Measurements from ENCODE around the gene DLG2.

DLG2 gene

DNA sequence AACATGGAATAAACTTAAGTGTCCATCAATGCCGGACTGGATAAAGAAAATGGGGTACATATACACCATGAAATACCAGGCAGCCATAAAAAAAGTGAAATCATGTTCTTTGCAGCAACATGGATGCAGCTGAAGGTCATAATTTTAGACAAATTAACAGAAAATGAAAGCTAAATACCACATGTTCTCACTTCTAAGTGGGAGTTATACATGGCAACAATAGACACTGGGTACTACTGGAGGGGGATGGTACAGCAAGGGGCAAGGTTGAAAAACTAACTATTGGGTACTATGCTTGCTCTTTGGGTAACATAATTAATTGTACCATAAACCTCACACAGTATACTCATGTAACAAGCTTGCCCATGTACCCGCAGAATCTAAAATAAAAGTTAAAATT is 851.6 kb downstream of the DLG2 start:
- no peak for DNase-seq (ENCODE audit: low read depth)
- no peak overlapping the region for H3K4me3 ChIP-seq (ENCODE audit: low read length)
- TF ChIP-seq, protein P1, sequence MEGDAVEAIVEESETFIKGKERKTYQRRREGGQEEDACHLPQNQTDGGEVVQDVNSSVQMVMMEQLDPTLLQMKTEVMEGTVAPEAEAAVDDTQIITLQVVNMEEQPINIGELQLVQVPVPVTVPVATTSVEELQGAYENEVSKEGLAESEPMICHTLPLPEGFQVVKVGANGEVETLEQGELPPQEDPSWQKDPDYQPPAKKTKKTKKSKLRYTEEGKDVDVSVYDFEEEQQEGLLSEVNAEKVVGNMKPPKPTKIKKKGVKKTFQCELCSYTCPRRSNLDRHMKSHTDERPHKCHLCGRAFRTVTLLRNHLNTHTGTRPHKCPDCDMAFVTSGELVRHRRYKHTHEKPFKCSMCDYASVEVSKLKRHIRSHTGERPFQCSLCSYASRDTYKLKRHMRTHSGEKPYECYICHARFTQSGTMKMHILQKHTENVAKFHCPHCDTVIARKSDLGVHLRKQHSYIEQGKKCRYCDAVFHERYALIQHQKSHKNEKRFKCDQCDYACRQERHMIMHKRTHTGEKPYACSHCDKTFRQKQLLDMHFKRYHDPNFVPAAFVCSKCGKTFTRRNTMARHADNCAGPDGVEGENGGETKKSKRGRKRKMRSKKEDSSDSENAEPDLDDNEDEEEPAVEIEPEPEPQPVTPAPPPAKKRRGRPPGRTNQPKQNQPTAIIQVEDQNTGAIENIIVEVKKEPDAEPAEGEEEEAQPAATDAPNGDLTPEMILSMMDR (IDR thresholded peaks at IDR 0.05; ENCODE audit: insufficient read depth, low read depth, low read length, missing control alignments) = no peak

DNA sequence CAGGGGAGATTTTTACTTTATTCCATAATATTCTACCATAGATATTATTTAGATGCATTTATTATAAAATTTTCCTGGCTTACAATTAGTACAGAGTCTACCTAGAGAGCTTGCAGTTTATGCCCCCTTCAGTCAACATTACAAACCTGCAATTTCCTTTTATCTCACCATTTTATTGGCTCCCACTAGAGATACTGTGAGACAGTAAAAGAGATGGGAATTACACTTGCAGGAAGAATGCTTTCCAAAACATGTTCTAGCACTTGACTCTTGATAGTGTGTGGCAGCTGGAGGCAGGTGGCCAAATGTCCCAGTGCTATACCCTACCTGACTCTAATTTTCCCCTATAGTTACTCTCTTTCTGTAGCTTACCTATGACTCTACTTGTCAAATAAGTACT is 863.2 kb downstream of the DLG2 start:
- TF ChIP-seq, protein P1 (IDR thresholded peaks at IDR 0.05; ENCODE audit: insufficient read depth, low read depth, low read length, missing control alignments) = no peak
- DNase-seq (ENCODE audit: low read depth) = no peak
- no peak overlapping the region for H3K4me3 ChIP-seq (ENCODE audit: low read length)

DNA sequence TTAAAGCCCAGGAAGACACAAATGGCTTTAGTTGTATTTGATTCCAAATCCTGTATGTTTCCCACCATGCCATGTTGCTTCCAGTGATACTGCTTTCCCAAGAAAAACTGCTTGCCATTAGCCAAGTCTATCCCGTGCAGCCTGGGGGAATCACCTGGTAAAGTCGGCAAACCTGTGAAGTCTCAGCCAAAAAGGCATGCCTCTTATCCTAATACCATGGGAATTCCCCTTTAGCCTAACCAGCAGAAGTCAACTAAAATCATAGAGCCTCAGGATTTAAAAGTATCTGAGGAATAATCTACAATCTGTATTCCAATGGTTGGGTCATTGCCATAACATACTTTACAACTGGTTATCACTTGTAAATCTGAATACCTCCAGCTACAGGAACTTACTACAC is 869.4 kb downstream of the DLG2 start:
- TF ChIP-seq, protein P1 (IDR thresholded peaks at IDR 0.05; ENCODE audit: insufficient read depth, low read depth, low read length, missing control alignments) = no peak
- DNase-seq (ENCODE audit: low read depth) = no peak
- no peak overlapping the region for H3K4me3 ChIP-seq (ENCODE audit: low read length)

DNA sequence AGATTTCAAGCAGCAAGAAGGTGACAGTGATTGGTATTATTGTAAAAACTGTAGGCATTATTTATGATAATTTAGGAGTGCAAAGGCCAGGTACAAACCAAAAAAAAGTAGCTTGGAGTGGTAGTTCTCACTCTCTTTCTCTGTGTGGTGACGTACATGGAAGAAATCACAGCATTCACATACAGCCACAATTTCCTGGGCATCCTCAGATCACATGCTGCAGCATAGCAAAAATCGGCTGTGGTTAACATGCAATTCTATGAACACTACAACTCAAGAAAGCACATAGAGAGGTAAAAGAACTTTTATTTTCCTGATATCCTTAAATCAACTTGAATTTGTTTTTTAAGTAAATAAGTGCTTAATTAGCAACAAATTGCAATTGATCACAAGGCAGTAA is 875.8 kb downstream of the DLG2 start:
- TF ChIP-seq, protein P1 (IDR thresholded peaks at IDR 0.05; ENCODE audit: insufficient read depth, low read depth, low read length, missing control alignments) = no peak
- no peak for DNase-seq (ENCODE audit: low read depth)

DNA sequence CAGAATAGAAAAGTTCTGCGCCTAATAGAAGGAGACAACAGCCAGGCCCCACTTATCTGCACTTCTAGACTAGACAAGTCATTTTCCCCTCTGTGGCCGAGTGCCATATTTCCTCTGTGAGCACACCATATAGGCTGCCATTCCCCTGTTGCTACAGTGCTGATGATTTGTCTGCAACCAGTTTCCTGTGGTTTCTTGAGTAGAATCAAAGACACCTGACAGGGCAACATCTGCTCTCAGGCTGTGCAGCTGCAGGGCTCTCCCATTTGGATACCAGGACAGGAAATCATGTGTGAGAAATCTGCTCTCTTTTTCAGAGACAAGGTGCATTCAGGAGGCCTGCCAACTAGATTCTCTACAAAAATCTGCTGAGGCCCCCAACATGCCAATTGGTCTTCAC is 879.3 kb downstream of the DLG2 start:
- TF ChIP-seq, protein P1 (IDR thresholded peaks at IDR 0.05; ENCODE audit: insufficient read depth, low read depth, low read length, missing control alignments) = no peak
- no peak for DNase-seq (ENCODE audit: low read depth)
- H3K4me3 ChIP-seq (ENCODE audit: low read length) = no peak overlapping the region

More for the DNA sequence above, 875.8 kb downstream of the DLG2 start:
- H3K4me3 ChIP-seq (ENCODE audit: low read length) = no peak overlapping the region

DNA sequence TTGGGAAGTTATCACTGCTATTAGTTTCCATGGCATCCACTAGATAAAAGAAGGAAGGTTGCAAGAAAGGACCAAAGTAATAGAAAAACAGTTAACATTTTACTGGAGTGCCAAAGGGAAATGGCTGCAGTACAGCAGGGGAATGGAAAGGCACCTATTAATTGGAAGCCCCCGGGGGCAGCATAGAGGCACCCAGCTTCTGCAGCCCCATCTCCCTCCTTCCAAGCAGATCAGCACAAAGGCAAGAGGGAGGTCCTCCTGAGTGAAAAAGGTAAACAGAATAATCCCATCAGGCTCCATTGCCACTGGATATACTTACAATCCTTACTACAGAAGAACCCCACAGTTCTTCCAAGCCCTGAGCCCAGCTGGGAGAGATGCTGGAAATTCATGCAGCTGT is 887.1 kb downstream of the DLG2 start:
- TF ChIP-seq, protein P1 (IDR thresholded peaks at IDR 0.05; ENCODE audit: insufficient read depth, low read depth, low read length, missing control alignments) = no peak
- no peak overlapping the region for H3K4me3 ChIP-seq (ENCODE audit: low read length)
- no peak for DNase-seq (ENCODE audit: low read depth)

DNA sequence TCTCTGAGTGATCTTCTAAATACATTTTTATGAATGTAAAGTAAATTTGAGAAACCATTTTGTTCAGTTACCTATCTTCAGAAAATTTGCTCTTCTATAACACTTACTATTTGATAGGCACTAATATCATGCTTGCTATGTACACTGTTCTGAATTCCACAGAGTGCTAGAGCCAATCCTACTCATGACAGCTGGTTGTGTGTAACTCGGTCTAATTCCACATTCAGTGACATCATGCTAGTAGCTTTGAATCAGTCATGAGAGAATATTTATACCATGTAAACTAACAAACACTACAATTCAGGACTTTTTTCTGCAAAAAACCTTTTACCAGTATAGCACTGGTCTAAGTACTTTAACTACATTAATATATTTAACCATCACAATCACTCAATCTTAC is 902.9 kb downstream of the DLG2 start:
- TF ChIP-seq, protein P1 (IDR thresholded peaks at IDR 0.05; ENCODE audit: insufficient read depth, low read depth, low read length, missing control alignments) = no peak
- DNase-seq (ENCODE audit: low read depth) = no peak
- H3K4me3 ChIP-seq (ENCODE audit: low read length) = no peak overlapping the region

All from epithelial cell of esophagus (primary cell).